HL-60 (cell line): Measurements from ENCODE around the gene EXOC4.
"Not testable (repeated sequence)": the region's sequence is repeated elsewhere in the genome, so short reads cannot be mapped to it uniquely, and the experiment has no call there.

Experiments
- DNase-seq, 2 experiments: peaks; one replicate each; pipeline ENCODE4 v3.0.0-alpha.2; 2010 to 2020; ENCODE audit warnings: low read depth in 1 of 2, low spot score in 1 of 2
- H3K27ac ChIP-seq: fragments of 250-450 bp; sonication (Bioruptor Pico); replicated peaks from 2 replicates; pipeline ENCODE4 v1.5.1; 2020; ENCODE audit warnings: mild to moderate bottlenecking, moderate library complexity
- H3K27me3 ChIP-seq: fragments of 250-450 bp; sonication (Bioruptor Pico); 2 replicates; pipeline ENCODE4 v1.5.1; 2021; ENCODE audit warnings: mild to moderate bottlenecking, moderate library complexity; ENCODE audit not compliant: insufficient read depth, poor library complexity, severe bottlenecking
- H3K4me3 ChIP-seq: replicated peaks from 2 replicates; pipeline ENCODE4 v1.5.1; 2011; ENCODE audit warnings: mild to moderate bottlenecking, control low read depth, low read length; ENCODE audit not compliant: insufficient read depth
- GABPA ChIP-seq: IDR thresholded peaks from 2 replicates; pipeline ENCODE4 v1.6.1; 2012; ENCODE audit warnings: low read depth
- POLR2AphosphoS5 ChIP-seq: IDR thresholded peaks from 2 replicates; pipeline ENCODE4 v1.6.1; 2012; ENCODE audit warnings: low read depth
- SPI1 ChIP-seq: IDR thresholded peaks from 2 replicates; pipeline ENCODE4 v1.6.1; 2012; ENCODE audit warnings: low read depth, mild to moderate bottlenecking, borderline replicate concordance
- TF ChIP-seq, protein P1 (sequence below): IDR thresholded peaks from 2 replicates; pipeline ENCODE4 v1.6.1; 2012; ENCODE audit warnings: low read depth; ENCODE audit not compliant: insufficient replicate concordance
- TF ChIP-seq, protein P2 (sequence below): IDR thresholded peaks from one replicate; pipeline ENCODE4 v1.5.1; 2011; ENCODE audit warnings: low read length, control low read depth, inconsistent platforms; ENCODE audit not compliant: insufficient read depth

EXOC4 gene

DNA sequence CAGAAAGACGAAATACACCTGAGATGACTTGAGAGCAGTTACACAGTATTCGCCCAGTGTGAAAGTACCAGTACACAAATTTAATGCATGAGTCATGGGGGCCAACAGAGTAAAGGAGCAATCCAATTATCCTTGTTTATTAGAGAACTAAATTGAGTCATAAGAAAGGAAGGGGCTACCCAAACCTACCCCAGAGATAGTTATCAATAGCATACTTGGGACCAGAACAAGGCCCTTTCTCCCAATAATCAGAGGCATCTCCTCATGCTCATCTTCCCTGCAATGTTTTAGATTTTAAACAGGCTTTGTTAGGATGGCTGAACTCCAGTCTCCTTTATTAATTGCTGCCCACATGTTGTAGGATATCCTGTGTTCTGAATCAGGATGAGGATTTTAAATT, 634.6 kb downstream of the EXOC4 start:
- TF ChIP-seq GABPA = no peak
- no peak for DNase-seq
- Histone ChIP-seq H3K4me3 (no peak overlapping the region), H3K27me3 (no peaks in the 10 kb centered on the region), H3K27ac (no peak overlapping the region)

DNA sequence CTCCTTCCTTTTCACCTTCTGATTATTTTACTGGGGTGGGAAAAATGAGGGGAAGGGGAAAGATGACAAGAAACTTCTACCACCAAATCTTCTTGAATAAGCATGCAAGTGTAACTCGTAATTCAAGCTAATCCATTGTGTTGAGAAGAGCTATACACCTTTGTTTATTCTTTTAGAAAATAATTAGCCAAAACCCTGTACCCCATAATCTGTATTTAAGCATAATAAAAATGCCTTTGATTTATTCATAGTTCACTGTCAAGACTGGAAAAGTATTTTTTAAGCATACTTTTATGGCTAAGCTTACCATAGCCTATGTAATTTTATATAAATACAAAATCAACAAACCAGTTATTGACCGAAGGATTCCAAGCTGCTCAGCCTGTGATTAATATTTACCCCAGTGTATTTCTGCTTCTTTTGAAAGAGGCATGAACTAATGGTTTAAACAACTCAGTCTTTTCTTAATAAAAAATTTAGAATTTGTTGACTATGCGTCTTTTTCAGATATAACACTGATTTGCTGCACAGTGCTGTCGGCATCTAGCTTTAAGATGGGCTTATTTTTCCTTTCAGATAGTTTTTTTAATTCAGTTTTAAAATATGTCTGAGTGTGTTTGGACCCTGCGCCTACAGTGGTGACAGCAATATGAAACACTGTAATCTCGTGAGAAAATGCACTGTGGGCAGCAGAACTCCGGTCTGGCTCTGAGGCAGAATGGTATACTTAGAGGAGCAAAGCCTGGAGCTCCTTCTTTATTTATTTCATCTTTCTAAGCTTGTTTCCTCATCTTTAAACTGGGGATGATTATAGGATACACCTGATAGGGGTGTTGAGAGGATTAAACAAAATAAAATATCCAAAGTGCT, 635.4 kb downstream of the EXOC4 start:
- Histone ChIP-seq H3K27ac (no peak overlapping the region), H3K4me3 (no peak overlapping the region), H3K27me3 (no peaks in the 10 kb centered on the region)
- TF ChIP-seq POLR2AphosphoS5 = no peak
- no peak for TF ChIP-seq SPI1
- TF ChIP-seq GABPA = no peak
- TF ChIP-seq, protein P1, sequence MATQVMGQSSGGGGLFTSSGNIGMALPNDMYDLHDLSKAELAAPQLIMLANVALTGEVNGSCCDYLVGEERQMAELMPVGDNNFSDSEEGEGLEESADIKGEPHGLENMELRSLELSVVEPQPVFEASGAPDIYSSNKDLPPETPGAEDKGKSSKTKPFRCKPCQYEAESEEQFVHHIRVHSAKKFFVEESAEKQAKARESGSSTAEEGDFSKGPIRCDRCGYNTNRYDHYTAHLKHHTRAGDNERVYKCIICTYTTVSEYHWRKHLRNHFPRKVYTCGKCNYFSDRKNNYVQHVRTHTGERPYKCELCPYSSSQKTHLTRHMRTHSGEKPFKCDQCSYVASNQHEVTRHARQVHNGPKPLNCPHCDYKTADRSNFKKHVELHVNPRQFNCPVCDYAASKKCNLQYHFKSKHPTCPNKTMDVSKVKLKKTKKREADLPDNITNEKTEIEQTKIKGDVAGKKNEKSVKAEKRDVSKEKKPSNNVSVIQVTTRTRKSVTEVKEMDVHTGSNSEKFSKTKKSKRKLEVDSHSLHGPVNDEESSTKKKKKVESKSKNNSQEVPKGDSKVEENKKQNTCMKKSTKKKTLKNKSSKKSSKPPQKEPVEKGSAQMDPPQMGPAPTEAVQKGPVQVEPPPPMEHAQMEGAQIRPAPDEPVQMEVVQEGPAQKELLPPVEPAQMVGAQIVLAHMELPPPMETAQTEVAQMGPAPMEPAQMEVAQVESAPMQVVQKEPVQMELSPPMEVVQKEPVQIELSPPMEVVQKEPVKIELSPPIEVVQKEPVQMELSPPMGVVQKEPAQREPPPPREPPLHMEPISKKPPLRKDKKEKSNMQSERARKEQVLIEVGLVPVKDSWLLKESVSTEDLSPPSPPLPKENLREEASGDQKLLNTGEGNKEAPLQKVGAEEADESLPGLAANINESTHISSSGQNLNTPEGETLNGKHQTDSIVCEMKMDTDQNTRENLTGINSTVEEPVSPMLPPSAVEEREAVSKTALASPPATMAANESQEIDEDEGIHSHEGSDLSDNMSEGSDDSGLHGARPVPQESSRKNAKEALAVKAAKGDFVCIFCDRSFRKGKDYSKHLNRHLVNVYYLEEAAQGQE = no peak
- TF ChIP-seq, protein P2, sequence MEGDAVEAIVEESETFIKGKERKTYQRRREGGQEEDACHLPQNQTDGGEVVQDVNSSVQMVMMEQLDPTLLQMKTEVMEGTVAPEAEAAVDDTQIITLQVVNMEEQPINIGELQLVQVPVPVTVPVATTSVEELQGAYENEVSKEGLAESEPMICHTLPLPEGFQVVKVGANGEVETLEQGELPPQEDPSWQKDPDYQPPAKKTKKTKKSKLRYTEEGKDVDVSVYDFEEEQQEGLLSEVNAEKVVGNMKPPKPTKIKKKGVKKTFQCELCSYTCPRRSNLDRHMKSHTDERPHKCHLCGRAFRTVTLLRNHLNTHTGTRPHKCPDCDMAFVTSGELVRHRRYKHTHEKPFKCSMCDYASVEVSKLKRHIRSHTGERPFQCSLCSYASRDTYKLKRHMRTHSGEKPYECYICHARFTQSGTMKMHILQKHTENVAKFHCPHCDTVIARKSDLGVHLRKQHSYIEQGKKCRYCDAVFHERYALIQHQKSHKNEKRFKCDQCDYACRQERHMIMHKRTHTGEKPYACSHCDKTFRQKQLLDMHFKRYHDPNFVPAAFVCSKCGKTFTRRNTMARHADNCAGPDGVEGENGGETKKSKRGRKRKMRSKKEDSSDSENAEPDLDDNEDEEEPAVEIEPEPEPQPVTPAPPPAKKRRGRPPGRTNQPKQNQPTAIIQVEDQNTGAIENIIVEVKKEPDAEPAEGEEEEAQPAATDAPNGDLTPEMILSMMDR = no peak
- DNase-seq = no peak

DNA sequence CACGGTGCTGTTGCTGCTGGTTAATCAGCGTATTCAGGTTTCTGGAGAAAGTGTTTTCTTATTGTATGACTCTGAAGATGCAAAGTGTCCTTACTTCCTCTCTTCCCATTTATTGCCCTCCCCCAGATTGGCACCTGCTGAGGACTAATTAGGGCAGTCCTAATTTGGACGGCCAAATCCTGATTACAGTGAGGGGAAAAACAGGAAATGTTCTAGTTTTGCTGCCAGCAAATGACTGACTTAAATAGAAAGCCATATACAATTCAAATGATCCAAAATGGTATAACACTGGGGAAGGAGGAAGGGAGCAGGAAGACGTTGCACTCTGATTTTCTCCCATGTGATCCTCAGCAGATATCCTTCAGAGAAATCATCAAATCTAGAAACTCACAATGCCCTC, 651.9 kb downstream of the EXOC4 start:
- H3K27me3 ChIP-seq = no peaks in the 10 kb centered on the region
- H3K27ac ChIP-seq = no peak overlapping the region
- no peak for TF ChIP-seq GABPA
- no peak for TF ChIP-seq POLR2AphosphoS5
- TF ChIP-seq, protein P1 = no peak
- no peak for TF ChIP-seq SPI1
- TF ChIP-seq, protein P2 = no peak
- no peak overlapping the region for H3K4me3 ChIP-seq
- no peak for DNase-seq

DNA sequence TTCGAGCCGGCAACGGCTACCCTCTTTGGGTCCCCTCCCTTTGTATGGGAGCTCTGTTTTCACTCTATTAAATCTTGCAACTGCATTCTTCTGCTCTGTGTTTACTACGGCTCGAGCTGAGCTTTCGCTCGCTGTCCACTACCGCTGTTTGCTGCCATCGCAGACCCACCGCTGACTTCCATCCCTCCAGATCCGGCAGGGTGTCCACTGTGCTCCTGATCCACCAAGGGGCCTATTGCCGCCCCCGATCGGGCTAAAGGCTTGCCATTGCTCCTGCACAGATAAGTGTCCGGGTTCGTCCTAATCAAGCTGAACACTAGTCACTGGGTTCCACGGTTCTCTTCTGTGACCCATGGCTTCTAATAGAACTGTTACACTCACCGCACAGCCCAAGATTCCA, 653.7 kb downstream of the EXOC4 start:
- not testable (repeated sequence) for DNase-seq, H3K27me3 ChIP-seq, H3K4me3 ChIP-seq, H3K27ac ChIP-seq

DNA sequence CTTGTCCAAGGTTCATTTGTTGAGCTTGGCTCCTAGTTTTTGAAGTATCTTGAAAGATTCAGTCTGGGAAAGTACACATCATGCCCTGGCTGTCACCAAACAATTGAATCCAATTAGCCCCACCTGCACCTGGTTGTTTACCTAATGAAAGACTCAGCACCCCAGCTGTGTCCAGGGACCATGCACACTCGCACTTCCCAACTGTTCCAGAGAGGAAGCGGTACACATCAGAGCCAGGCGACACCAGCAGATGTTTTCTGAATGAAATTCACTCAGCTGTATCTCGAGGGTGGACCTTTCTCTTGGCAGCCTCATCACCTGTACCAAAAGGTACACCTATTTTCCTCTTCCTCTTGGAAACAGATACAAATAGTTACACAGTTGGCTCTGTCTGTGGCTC, 657.9 kb downstream of the EXOC4 start:
- Histone ChIP-seq H3K27me3 (no peaks in the 10 kb centered on the region), H3K4me3 (no peak overlapping the region), H3K27ac (no peak overlapping the region)
- TF ChIP-seq SPI1 = no peak
- DNase-seq = no peak
